GM18526 (cell line): Measurements from ENCODE around the gene RBM8A.

ENCODE experiments used
- POLR2A ChIP-seq: IDR thresholded peaks from 3 replicates; pipeline ENCODE4 v1.6.1; 2011; ENCODE audit not compliant: insufficient read length; ENCODE audit errors: extremely low read depth

RBM8A gene

DNA sequence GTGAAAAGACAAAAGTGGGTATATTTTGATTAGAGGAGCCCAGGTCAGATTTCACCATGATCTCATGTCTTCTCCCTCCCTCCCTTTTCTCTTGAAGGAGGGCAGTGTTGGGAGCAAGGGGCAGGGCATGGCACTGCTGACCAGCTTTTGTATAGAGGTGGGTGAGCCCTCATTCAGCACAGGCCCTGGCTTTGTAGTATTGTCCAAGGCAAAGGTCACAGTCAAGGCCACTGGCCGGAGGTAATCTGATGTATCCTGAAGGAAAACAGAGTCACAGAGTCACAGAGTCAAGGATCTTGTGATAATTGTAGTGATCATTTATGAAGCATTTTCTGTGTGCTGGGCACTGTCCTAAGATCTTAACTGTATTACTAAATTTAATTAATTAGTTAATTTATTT lies 29.3 kb downstream of the RBM8A start:
- TF ChIP-seq POLR2A = no peak

DNA sequence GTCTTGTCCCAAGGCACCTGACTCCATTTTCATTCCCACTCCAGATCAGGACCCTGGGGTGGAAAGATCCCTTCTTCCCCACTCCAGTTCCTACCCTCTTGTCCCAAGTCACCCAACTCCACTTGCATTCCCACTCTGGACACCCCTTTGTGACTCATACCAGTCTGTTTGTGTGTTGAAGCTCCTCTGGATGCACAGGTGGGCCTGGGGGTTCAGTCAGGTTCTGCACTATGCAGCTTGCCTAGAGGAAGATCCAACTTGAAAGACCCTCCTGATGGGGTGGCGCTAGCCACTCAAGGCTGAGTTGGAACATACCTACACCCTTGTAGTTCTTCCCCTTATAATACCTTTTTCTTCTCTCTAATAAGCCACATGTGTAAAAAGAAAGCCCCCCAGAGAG lies 31.8 kb downstream of the RBM8A start:
- no peak for TF ChIP-seq POLR2A

- TF ChIP-seq POLR2A = no peak
These were observed 33.8 kb downstream of the RBM8A start for GRCh38 chr1:145893306-145894055.

DNA sequence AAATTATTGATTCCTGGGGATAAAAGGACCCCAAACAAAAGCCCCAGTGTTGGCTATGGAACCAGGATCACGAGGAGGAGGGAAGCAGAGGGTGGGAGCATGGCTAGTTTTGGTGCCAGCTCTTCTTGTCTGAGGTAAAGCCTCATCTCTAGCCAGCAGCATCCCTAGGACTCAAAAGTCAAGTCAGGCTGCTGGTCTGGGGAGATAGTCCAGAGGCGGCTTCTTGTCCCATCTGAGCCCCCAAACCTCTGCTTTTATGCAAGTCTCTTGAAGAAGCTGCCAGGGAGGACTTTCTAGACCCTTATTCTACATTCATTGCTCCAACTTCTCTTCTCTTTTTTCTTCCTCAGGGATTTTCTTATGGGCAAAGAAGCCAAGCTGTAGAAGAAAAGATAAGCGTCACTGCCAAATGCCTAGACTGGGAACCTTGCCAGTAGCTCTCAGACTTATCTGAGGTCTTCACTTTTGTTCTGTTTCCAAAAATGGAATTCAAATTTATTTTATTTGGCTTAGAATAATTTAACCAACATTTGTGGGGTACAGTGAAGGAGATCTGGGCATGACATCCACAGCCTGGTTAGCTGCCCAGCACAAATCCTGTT lies 34.7 kb downstream of the RBM8A start:
- TF ChIP-seq POLR2A = no peak

- TF ChIP-seq POLR2A = no peak
These were observed 35.4 kb downstream of the RBM8A start for GRCh38 chr1:145891587-145892485.

- TF ChIP-seq POLR2A = no peak
These were observed 36.1 kb downstream of the RBM8A start for GRCh38 chr1:145891143-145891542.

GRCh38 chr1:145889722-145890121 lies 37.6 kb downstream of the RBM8A start:
- no peak for TF ChIP-seq POLR2A

GRCh38 chr1:145887631-145888030 lies 39.7 kb downstream of the RBM8A start:
- TF ChIP-seq POLR2A = no peak

- no peak for TF ChIP-seq POLR2A
These were observed 40.5 kb downstream of the RBM8A start for GRCh38 chr1:145886816-145887215.

- no peak for TF ChIP-seq POLR2A
These were observed 40.9 kb downstream of the RBM8A start for GRCh38 chr1:145886390-145886789.

- no peak for TF ChIP-seq POLR2A
These were observed 41.5 kb downstream of the RBM8A start, which contains the start of gene ANKRD35 for GRCh38 chr1:145885738-145886287. ANKRD35 (minus strand) TSS chr1:145885866; CDS start chr1:145885758, 108 bp downstream.

- no peak for TF ChIP-seq POLR2A
These were observed 42.6 kb downstream of the RBM8A start for GRCh38 chr1:145884675-145885074.

GRCh38 chr1:145879775-145880174 lies 47.5 kb downstream of the RBM8A start:
- no peak for TF ChIP-seq POLR2A

DNA sequence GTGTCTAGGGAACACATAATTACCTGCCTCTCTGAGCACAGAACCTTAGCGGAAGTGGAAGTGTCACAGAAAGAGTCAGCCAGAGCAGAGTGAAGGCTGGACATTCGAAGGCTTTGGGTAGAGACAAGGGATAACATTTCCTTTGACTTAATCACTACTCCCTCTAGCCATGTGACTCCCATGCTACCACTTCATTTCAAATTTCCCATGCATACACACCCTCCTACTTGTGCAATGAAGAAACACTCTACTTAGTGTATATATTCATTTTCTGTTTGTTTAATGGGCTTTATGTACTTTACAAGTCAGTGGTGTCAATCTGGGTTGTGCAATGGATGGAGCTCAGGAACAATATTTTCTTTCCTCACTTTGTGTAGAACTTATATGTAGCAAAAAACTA lies 48.6 kb downstream of the RBM8A start:
- no peak for TF ChIP-seq POLR2A

DNA sequence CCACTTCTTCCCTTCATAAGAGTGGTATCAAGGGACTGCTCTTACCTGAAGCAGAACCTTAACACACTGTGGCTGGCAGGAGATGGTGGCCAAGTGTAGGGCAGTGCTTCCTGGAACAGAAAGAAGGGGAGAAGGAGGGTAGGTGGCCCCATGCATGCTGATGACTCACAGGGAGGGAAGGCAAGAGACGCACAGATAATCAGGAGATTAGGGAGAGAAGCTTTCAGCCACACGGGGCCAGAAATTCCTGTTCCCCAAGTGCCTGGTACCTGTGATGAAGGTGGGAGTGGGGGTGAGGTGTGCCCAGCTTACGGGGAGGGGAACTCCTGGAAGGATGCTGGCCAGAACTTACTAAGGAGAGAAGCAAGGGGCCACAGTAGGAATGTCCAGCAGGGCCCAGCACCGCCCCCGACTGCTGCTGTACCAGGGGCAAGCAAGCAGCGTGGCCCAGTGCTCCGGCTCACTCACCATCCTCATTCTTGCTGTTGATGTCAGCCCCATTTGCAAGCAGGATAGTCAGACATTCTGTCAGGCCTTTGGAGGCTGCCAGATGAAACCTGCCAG lies 49.3 kb downstream of the RBM8A start:
- TF ChIP-seq POLR2A = no peak
